Hippocampal formation (tissue), 2 donors: ENCODE results near the gene ASCL3.
"Not testable (repeated sequence)": the region's sequence is repeated elsewhere in the genome, so short reads cannot be mapped to it uniquely, and the experiment has no call there.

Experiments used
- DNase-seq, 2 donors: peaks; one replicate each; lab custom pipeline; 2025; lab: John Stamatoyannopoulos, UW

The ASCL3 gene

GRCh38 chr11:8942518-8943066 lies at the start of gene ASCL3:
Gene ASCL3, minus strand, starts transcription at chr11:8943016. Its CDS starts 4,855 bp downstream, at chr11:8938161.
- no peak for DNase-seq

DNA sequence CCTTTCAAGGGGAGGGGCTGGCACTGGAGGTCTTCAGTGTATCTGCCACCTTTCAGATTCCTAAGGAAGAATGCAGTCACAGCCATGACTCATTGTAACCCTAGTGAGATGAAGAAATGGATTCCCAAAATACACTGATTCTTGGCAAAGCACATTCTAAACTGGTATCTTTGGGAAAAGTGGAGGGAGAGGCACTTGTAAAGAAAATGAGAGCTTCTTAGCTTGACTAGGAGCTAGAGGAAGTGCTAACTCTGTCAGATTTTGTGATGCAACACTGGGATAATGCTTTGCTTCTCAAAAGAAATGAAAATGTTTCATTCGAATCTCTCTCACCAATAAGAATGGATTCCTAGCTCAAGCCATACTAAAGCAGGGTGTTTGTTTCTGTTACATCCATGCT lies 46.6 kb upstream of the ASCL3 start:
- no peak for DNase-seq

DNA sequence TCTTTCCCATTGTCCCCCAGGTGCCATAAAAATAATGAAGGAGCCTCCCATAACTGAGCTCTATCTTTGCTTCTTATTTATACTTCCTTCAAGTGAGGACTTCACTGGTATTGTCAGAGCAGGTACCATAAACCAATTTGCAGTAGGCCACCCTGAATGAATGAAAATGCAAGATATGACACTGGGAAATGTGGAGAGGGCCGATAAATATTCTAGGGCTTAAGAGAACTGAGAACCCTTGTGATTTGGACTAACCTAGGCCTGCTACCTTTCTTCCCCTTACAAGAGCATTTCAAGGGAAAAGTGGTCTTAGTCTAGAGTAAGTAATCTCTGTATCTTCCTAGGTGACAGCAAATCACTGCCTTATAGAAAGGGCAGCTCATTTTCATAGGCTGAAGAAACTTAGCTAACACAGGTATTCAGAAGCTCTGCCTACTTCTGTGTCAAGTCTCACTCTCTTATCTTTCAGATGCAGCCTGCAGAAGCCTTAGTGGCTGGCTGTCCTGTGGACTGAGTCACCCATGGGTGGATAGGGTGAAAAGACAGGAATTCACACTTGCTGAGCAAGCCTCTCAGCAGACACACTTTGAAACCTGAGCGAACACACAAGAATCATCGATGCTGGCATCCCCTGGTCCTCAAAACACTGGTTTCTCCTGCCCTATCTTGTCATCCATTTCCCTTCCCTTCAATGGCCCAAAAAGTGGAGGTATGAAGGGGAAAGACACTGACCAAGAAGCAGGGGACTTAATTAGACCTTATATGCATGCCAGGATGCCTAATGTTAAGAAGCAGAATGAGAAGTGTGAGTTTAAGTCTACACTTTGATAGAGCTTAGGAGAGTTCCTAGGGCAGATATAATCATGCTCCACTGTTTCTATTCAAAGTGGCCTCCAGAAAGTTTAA lies 45.8 kb upstream of the ASCL3 start:
- DNase-seq: no peak

DNA sequence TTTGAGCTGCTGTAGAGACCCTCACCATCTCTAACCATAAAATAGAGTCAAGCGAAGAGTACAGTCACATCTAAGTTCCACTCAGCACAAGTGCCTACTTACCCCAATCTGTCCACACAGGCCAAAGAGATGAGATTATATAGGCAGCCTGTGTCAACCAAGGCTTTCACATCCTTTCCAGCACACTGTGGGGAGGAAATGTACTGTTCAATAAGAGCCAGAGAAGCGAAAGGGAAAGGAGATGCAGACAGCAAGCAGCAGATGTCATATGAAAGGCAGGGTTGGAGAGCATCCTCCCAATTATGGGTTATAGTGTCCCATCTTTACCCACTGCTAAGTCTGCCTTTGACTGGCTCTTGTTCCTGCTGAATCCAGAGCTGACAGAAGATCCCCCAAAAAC lies 44.6 kb upstream of the ASCL3 start:
- no peak for DNase-seq

- not testable (repeated sequence) for DNase-seq
Observed at GRCh38 chr11:8986772-8987171, 44.0 kb upstream of the ASCL3 start.

DNA sequence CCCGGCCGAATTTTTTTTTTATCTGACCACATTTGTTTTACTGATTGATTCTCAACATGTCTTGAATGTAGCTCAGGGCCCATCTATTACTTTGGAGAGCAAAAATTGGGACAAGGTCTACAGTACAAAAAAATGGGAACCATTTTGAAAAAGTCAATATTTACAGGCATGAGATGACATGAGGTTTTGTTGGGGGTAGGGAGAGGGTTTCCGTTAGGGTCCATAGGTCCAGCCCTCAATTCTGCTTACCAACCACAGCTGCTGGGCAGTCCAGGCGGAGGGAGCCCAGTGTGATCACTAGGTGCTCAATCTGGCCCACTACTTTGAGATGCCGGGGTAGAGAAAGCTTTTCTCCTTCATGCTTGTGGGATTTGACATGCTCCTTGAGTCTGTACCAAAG lies 42.6 kb upstream of the ASCL3 start:
- DNase-seq: no peak

GRCh38 chr11:8983552-8983951 lies 40.7 kb upstream of the ASCL3 start:
- DNase-seq: no peak

GRCh38 chr11:8980485-8980884 lies 37.7 kb upstream of the ASCL3 start:
- no peak for DNase-seq

- not testable (repeated sequence) for DNase-seq
Observed at GRCh38 chr11:8979365-8979764, 36.5 kb upstream of the ASCL3 start.

- DNase-seq: no peak
Observed at GRCh38 chr11:8973121-8973520, 30.3 kb upstream of the ASCL3 start.

DNA sequence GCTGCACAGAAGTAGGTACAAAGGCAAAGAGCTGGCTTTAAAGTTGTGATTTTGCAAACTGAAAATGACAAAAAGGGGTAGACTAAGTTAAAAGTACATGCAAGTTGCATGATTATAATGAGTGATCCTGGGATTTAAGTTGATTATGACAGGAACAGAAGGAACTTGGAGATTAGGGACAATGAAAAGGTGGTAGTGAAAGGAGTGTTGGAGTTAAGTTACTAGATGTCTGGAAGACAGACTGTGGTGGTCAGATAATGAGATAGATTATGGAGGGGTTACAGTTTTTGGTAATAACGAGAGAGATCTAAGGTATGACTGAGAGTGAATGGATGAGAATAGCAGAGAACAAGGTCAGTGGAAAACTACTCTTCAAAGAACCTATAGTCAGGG lies 29.1 kb upstream of the ASCL3 start:
- DNase-seq: no peak

DNA sequence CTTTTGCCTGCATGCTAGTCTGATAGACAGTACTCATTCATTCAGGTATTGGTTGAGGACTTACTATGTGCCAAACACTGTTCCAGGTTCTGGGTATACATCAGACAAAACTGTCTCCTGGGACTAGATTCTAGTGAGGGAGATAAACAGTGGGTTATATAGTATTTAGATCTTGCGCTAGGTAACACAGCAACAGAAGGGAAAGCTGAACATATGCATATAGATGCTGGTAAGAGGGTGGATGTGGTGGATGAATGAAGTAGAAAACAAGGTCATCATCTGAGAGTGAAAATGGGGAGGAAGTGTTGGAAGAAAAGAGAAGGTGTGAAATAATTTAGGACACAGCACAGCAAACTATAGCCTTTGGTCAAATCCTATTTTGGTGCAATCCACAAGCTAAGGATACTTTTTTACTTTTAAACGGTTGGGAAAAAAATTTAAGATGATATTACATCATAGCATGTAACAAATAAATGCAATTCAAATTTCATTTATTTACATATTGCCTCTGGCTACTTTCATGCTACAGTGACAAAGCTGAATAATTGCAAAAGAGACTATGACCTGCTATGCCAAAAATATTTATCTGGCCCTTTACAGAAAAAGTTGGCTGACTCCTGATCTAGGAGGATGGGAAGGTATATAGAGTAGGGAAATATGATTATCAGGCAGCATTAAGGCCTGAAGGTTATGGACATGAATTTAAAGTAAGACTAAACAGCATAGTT lies 28.5 kb upstream of the ASCL3 start:
- DNase-seq: no peak

GRCh38 chr11:8967184-8967583 lies 24.4 kb upstream of the ASCL3 start:
- DNase-seq: no peak

GRCh38 chr11:8964324-8965320 lies 21.8 kb upstream of the ASCL3 start, which contains the start of gene TMEM9B:
Gene TMEM9B, minus strand, starts transcription at chr11:8964442. Its CDS starts 129 bp downstream, at chr11:8964313.
- DNase-seq: peak; percentile 83 to 88

- peak in 1 of 2 donors; percentile 52 for DNase-seq
Observed at GRCh38 chr11:8963569-8964323, 20.9 kb upstream of the ASCL3 start.

DNA sequence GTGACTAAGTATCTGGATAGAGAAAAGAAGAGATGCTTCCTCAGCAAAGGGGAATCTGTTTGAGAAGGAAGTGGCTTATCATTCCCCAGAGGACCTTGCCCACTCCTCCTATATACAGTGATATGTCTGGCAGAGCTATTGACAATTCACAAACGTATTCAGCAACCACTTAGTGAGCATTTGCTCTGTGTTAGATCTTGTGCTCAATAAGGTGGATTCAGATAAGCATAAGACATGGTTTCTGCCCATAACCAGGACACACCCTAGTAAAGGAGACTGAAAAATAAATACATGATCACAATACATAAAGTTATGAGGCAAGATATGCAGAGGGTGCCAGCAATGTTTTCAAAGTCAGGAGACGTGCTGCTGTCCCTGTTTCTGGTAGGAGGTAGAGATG lies 20.0 kb upstream of the ASCL3 start:
- no peak for DNase-seq

DNA sequence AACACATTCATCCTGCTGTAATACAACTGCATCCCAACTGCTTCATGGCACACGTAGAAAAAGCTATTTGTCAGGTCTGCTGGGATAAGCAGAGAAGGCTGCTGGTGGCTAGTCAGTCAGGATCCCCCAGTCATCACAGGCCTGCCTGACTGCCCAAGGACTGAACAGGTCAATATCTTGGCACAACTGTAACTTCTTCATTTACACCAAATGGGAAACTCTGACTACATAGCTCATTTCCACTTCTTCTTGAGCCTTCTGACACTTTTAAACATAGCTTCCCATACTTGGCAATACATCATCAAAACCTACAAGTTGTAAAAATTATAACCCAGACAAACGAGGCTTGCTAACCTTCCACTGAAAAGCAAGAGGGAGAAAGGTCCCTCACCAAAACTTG lies 18.6 kb upstream of the ASCL3 start:
- no peak for DNase-seq

GRCh38 chr11:8959546-8960166 lies 16.8 kb upstream of the ASCL3 start:
- peak in 1 of 2 donors; percentile 26 for DNase-seq

- DNase-seq: no peak
Observed at GRCh38 chr11:8956860-8957259, 14.0 kb upstream of the ASCL3 start.

DNA sequence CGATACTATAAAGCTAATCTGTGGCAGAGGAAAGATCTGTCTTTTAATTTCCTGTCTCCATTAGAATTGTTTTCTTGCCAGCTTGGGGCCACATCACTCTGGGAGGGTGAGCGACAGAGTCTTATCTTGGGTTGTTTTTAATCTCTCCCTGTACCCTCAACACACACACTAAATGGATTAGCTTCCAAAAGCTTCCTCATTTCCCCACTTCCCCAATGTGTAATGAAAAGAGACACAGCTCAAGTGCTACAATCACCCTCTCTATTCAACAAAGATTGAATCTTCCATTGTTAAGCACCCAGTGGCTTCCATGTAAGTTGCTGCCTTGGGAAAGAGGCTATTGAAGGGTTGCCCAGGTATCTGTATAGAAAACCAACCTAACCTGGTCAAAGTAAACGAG lies 6.1 kb upstream of the ASCL3 start:
- no peak for DNase-seq
